ENCODE measurements around the gene PRR5L.

DNA sequence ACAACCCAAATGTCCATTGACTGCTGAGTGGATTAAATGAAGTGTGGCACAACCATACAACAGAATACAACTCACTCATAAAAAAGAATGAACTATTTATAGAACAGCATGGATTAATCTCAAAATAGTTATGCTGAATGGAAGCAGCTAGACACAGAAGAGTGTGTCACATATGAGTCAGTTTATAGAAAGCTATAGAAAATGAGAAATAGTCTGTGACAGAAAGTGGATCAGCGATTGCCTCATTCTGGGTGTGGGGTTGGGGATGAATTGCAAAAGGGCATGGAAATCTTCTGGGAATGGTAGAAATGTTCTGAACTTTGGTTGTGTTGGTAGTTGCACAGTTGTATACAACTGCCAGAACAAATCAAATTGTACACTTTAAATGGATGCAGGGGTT lies 37.4 kb downstream of the PRR5L start:
- no peak for TF ChIP-seq CTCF (IDR thresholded peaks at IDR 0.05)
- no peak for TF ChIP-seq POLR2A (IDR thresholded peaks at IDR 0.05)
